C4-2B (cell line): ENCODE results near the gene NIPBL.

Experiments used
- CTCF ChIP-seq: fragments of 450-650 bp; conservative IDR thresholded peaks from 2 replicates; pipeline ENCODE4 v1.5.1; 2017; ENCODE audit warnings: mild to moderate bottlenecking
- ZFX ChIP-seq: fragments of 450-650 bp; IDR thresholded peaks from 2 replicates; pipeline ENCODE4 v1.6.1; 2017

- TF ChIP-seq CTCF (no peak), ZFX (no peak)
These were observed 21.0 kb downstream of the NIPBL start for GRCh38 chr5:36897616-36898015.
